ENCODE data around the gene ARF3.

GRCh38 chr12:48924617-48925303 lies 32.5 kb downstream of the ARF3 start:
- TF ChIP-seq CTCF (IDR thresholded peaks at IDR 0.05 in 2 of 3, conservative IDR thresholded peaks at IDR 0.05 in 1 of 3; ENCODE audit: insufficient read depth in 2 of 3, low read depth in 1 of 3, low read length in 3 of 3) = no peak
- no peak for TF ChIP-seq TAF1 (IDR thresholded peaks at IDR 0.05; ENCODE audit: control insufficient read depth, extremely low read depth, insufficient read depth, low read length, severe bottlenecking)
- no peak for TF ChIP-seq PATZ1 (CRISPR knock-in tag; IDR thresholded peaks at IDR 0.05; ENCODE audit: borderline replicate concordance)
- TF ChIP-seq ZNF232 (CRISPR knock-in tag; IDR thresholded peaks at IDR 0.05) = no peak
- no peak for TF ChIP-seq ZEB2 (IDR thresholded peaks at IDR 0.05)

Data from K562 (cell line).